Dendritic cell treated with granulocyte-macrophage colony-stimulating factor and Interleukin-4, amounts not matched to agents 40 ng/mL and 50 ng/mL, for 4 days (primary cell): ENCODE results near the gene ZBP1.

Experiments
- H3K27ac Mint-ChIP-seq: one replicate; pipeline ENCODE4 v1.8.0; 2022; ENCODE audit warnings: mild to moderate bottlenecking, mixed read lengths
- H3K27me3 Mint-ChIP-seq: one replicate; pipeline ENCODE4 v1.8.0; 2022; ENCODE audit warnings: mild to moderate bottlenecking, mixed read lengths
- H3K36me3 Mint-ChIP-seq: one replicate; pipeline ENCODE4 v1.8.0; 2022; ENCODE audit warnings: low read depth, mixed read lengths
- H3K4me1 Mint-ChIP-seq: one replicate; pipeline ENCODE4 v1.8.0; 2022; ENCODE audit warnings: low read depth, mixed read lengths
- H3K4me3 Mint-ChIP-seq: one replicate; pipeline ENCODE4 v1.8.0; 2022; ENCODE audit warnings: mild to moderate bottlenecking, moderate library complexity, mixed read lengths
- H3K9me3 Mint-ChIP-seq: one replicate; pipeline ENCODE4 v1.8.0; 2022; ENCODE audit warnings: mixed read lengths
- intact Hi-C: fragments of 100-400 bp; cut with micrococcal nuclease; formaldehyde crosslinking; loops from one replicate; pipeline ENCODE4 v1.15.0; 2022

Gene ZBP1

GRCh38 chr20:57579898-57580447, 40.3 kb downstream of the ZBP1 start:
- Mint-ChIP-seq H3K4me3 (no peak overlapping the region), H3K27me3 (peaks cover 60% of the 10 kb centered on the region), H3K4me1 (peaks cover 33% of the 10 kb centered on the region), H3K9me3 (no peaks in the 10 kb centered on the region), H3K27ac (no peak overlapping the region), H3K36me3 (no peaks in the 10 kb centered on the region)
- intact Hi-C loops = no loop called here

DNA sequence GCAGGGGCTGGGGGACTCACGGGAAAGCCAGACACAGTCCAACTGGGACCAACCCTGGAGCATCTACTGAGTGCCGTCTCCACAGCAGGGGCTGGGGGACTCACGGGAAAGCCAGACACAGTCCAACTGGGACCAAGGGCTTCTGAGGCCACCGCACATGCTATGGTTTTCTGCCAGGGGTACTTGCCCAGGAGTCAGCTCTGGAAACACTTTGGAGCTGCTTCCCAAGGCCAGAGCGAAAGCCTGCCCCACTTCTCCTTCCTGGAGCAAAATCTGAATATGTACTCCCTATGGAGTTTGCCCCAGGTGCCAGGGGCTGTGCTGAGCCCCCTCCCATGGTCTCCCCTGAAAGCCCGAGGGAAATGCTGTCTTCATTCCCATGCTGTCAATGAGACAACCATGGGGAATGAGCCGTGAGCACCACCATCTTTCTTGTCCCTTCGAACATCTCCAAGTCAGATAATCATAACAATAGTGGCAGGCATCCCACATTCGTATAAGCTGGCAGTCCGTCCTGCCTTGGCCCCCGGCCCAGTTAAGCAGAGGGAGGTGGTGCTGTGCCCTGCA, 40.8 kb downstream of the ZBP1 start:
- H3K27ac Mint-ChIP-seq = no peak overlapping the region
- no peak overlapping the region for H3K4me3 Mint-ChIP-seq
- intact Hi-C loops = no loop called here
- no peaks in the 10 kb centered on the region for H3K9me3 Mint-ChIP-seq
- H3K4me1 Mint-ChIP-seq = peaks cover 33% of the 10 kb centered on the region
- H3K36me3 Mint-ChIP-seq = no peaks in the 10 kb centered on the region
- peaks cover 55% of the 10 kb centered on the region for H3K27me3 Mint-ChIP-seq

- H3K9me3 Mint-ChIP-seq = no peaks in the 10 kb centered on the region
- H3K4me1 Mint-ChIP-seq = peaks cover 33% of the 10 kb centered on the region
- intact Hi-C loops = no loop called here
- H3K27me3 Mint-ChIP-seq = peaks cover 57% of the 10 kb centered on the region
- H3K36me3 Mint-ChIP-seq = no peaks in the 10 kb centered on the region
- no peak overlapping the region for H3K27ac Mint-ChIP-seq
- no peak overlapping the region for H3K4me3 Mint-ChIP-seq
Observed at GRCh38 chr20:57578476-57579165, 41.6 kb downstream of the ZBP1 start.

GRCh38 chr20:57577679-57578475, 42.3 kb downstream of the ZBP1 start:
- peaks cover 28% of the 10 kb centered on the region for H3K4me1 Mint-ChIP-seq
- H3K36me3 Mint-ChIP-seq = no peaks in the 10 kb centered on the region
- H3K27ac Mint-ChIP-seq = no peak overlapping the region
- peaks cover 57% of the 10 kb centered on the region for H3K27me3 Mint-ChIP-seq
- no peak overlapping the region for H3K4me3 Mint-ChIP-seq
- H3K9me3 Mint-ChIP-seq = no peaks in the 10 kb centered on the region
- intact Hi-C loops = no loop called here

DNA sequence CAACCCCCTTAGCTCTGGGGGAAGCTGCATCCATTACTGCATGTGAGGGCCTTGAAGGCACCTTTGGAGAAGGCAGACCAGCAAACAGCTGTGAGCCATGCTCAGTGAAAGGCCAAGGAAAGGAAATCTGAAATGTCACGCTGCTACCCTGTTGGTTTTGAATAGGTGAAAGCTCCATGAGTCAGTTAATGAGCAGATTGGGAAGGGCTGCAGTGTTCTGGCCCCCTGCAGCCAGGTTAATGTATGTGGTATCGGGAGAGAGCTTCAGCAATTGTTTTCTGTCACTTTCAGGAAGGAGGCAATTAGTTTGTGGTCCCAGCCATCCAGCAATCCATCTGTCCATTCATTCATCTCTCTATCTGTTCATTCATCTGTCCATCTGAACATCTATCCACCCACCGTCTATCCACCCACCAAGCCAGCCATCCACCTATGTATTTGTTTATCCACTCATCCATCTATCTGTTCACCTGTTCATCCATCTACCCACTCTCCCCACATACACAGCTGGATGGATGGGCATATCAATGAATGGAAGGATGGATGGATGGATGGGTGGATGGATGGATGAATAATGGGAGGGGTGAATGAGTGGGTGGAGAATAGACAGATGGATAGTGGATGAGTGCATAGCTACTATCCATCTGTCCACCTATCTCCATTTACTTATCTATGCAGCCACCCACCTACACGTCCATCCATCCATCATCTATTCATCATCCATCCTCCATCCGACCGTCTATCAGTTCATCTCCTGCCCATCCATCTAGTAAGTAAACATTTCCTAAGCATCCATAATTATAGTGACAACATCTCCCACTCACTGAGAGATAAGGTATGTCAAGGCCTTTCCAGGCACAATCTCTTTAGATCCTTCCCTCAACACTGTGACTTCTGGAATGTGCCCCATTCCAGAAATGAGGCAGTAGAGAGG, 43.3 kb downstream of the ZBP1 start:
- H3K9me3 Mint-ChIP-seq = no peaks in the 10 kb centered on the region
- intact Hi-C loops = no loop called here

GRCh38 chr20:57576002-57576401, 44.2 kb downstream of the ZBP1 start:
- Mint-ChIP-seq H3K4me1 (peaks cover 10% of the 10 kb centered on the region), H3K9me3 (no peaks in the 10 kb centered on the region), H3K4me3 (no peak overlapping the region), H3K27ac (no peak overlapping the region), H3K36me3 (no peaks in the 10 kb centered on the region), H3K27me3 (peaks cover 52% of the 10 kb centered on the region)
- intact Hi-C loops = no loop called here

More for the DNA sequence above, 43.3 kb downstream of the ZBP1 start:
- H3K27me3 Mint-ChIP-seq = peaks cover 56% of the 10 kb centered on the region
- no peaks in the 10 kb centered on the region for H3K36me3 Mint-ChIP-seq
- H3K4me3 Mint-ChIP-seq = no peak overlapping the region
- no peak overlapping the region for H3K27ac Mint-ChIP-seq
- H3K4me1 Mint-ChIP-seq = peaks cover 19% of the 10 kb centered on the region

DNA sequence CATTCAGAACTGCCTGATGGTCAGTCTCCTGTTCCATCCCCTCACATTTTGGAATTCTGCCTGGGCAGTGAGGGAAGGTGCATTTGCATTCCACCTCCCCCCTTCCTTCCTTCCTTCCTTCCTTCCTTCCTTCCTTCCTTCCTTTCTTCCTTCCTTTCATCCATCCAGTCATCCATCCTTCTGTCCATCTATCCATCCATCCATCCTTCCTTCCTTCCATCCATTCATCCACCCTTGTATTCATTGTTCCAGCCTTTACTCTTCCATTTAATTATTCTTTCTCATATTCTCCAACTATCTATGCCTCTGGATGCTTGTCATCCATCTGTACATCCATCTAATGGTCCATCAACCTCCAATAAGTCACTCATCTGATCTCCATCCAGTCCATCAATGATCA, 45.3 kb downstream of the ZBP1 start:
- no peaks in the 10 kb centered on the region for H3K36me3 Mint-ChIP-seq
- H3K27ac Mint-ChIP-seq = no peak overlapping the region
- no peak overlapping the region for H3K4me3 Mint-ChIP-seq
- peaks cover 1% of the 10 kb centered on the region for H3K4me1 Mint-ChIP-seq
- H3K27me3 Mint-ChIP-seq = peaks cover 47% of the 10 kb centered on the region
- H3K9me3 Mint-ChIP-seq = no peaks in the 10 kb centered on the region
- intact Hi-C loops = no loop called here

GRCh38 chr20:57573894-57574293, 46.3 kb downstream of the ZBP1 start:
- no peak overlapping the region for H3K4me3 Mint-ChIP-seq
- intact Hi-C loops = no loop called here

DNA sequence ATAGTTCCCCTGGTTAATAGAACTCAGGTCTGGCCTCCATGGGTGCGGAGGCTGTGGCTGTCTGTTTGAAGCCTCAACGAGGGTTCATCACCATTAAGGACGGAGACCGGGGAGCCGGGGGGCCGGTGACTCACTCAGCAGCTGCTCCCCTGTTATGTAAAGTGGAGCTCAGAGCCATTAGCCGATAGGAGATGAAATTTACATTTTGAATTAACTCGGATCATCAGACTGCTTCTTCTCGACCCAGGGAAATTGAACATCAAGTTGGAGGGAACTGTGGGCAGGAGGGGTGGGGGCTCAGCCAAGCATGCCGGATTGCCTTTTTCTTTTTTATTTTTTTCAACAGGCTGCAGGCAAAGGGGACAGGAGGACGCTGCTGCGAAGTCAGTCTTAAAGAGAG, 47.0 kb downstream of the ZBP1 start:
- intact Hi-C loops = no loop called here

More at GRCh38 chr20:57573894-57574293, 46.3 kb downstream of the ZBP1 start:
- no peak overlapping the region for H3K27ac Mint-ChIP-seq
- H3K36me3 Mint-ChIP-seq = no peaks in the 10 kb centered on the region
- no peaks in the 10 kb centered on the region for H3K9me3 Mint-ChIP-seq
- no peaks in the 10 kb centered on the region for H3K4me1 Mint-ChIP-seq
- peaks cover 43% of the 10 kb centered on the region for H3K27me3 Mint-ChIP-seq

GRCh38 chr20:57571782-57572416, 48.3 kb downstream of the ZBP1 start:
- peaks cover 39% of the 10 kb centered on the region for H3K27me3 Mint-ChIP-seq
- H3K4me1 Mint-ChIP-seq = no peaks in the 10 kb centered on the region
- no peak overlapping the region for H3K4me3 Mint-ChIP-seq
- H3K27ac Mint-ChIP-seq = no peak overlapping the region
- no peaks in the 10 kb centered on the region for H3K9me3 Mint-ChIP-seq
- intact Hi-C loops = no loop called here
- no peaks in the 10 kb centered on the region for H3K36me3 Mint-ChIP-seq

More for the DNA sequence above, 47.0 kb downstream of the ZBP1 start:
- Mint-ChIP-seq H3K9me3 (no peaks in the 10 kb centered on the region), H3K36me3 (no peaks in the 10 kb centered on the region), H3K27me3 (peaks cover 39% of the 10 kb centered on the region), H3K4me1 (no peaks in the 10 kb centered on the region), H3K4me3 (no peak overlapping the region), H3K27ac (no peak overlapping the region)

GRCh38 chr20:57570920-57571319, 49.3 kb downstream of the ZBP1 start:
- Mint-ChIP-seq H3K9me3 (no peaks in the 10 kb centered on the region), H3K27ac (no peak overlapping the region), H3K4me1 (no peaks in the 10 kb centered on the region), H3K4me3 (no peak overlapping the region), H3K36me3 (no peaks in the 10 kb centered on the region), H3K27me3 (peaks cover 43% of the 10 kb centered on the region)
- intact Hi-C loops = no loop called here

- no peak overlapping the region for H3K27ac Mint-ChIP-seq
- H3K36me3 Mint-ChIP-seq = no peaks in the 10 kb centered on the region
- H3K4me1 Mint-ChIP-seq = no peaks in the 10 kb centered on the region
- no peak overlapping the region for H3K4me3 Mint-ChIP-seq
- intact Hi-C loops = no loop called here
- no peaks in the 10 kb centered on the region for H3K9me3 Mint-ChIP-seq
- H3K27me3 Mint-ChIP-seq = peaks cover 45% of the 10 kb centered on the region
Observed at GRCh38 chr20:57570145-57570850, 49.9 kb downstream of the ZBP1 start.
